Sciatic nerve (tissue), 2 donors: ENCODE measurements around the gene DUSP8. TPM values are rescaled to one million over a fixed set of nuclear protein-coding genes. Genes with fewer than 3 reads are reported as not detected.

Experiments used
- ATAC-seq: fragments of 200-7000 bp; cut with Tn5 transposase; one replicate; pipeline ENCODE4 v1.9.1; 2020; ENCODE audit warnings: mild to moderate bottlenecking, moderate library complexity
- DNase-seq: peaks from one replicate; pipeline ENCODE4 v3.0.0-alpha.2; 2020; ENCODE audit warnings: low spot score
- intact Hi-C: fragments of 100-400 bp; cut with DNase I; formaldehyde crosslinking; loops from one replicate; pipeline ENCODE4 v1.14.2; 2022
- total RNA-seq: library from RNA; stranded (reverse); fragmentation: NEBNext Ultra II Directional; extraction: Animal tissue kit (Norgen Biotek cat#: 25700); gene quantifications from one replicate; pipeline ENCODE4 v1.2.1, GENCODE V29; 2021
- donor health status: DM: no; HTN: no; CAD: no.
- donor health status: DM: no; HTN: no; CAD: no.

The DUSP8 gene
- total RNA-seq, 1 donor from 2014 or later, result 8.9 TPM

DNA sequence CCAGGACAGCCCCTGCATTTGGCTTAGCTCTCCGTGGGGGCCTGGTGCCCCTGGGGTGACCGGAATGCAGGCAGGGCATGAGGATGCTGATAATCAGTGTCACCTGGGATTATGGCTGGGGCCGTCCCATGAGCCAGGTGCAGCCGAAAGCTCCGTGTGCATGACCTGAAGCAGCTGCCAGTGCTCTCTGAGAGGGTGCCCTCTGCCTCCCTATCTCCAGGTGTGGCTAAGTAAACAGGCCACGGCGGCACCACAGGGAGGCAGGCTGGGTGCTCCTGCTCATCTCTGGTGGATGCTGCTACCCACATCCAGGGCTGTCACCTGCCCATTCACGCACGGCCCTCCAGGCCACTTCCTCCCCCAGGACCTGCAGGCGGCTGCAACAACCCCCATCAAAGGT lies 29.8 kb downstream of the DUSP8 start:
- intact Hi-C loops, result no loop called here
- DNase-seq (no peak), ATAC-seq (no peak)

DNA sequence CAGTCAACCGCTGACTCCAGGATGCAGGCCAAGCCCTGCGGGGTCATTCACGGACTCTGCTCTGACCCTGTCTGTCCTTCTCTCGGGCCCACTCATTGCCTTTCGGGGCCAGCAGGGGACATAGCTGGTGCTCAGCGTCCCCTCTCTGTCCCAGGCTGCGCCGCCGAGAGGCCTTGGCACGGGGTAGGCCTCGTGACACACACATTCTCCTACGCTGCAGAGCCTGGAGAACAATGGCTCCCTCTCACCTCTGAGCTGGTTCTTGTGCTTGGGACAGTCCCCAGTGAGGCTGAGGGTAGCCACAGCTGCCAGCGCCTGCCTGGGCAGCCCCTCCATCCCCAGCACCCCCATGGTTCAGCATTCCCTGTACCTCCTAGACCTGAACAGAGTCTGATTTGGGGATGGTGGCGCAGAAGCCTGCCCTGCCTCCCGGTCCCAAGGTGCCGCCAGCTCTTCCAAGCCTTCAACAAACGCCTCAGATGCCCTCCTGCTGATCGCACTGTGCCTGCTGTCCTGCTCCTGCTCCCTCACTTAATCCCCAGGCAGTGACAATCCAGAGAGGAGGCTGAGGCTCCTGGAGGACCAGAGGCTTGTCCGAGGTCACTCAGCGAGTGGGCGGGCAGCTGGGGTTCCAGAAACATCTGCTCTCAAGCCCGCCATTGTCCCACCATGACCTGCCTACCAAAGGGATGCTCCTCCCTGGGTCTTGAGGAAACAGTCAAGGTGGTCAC lies 30.4 kb downstream of the DUSP8 start:
- no peak for DNase-seq
- peak; percentile 83 for ATAC-seq
- intact Hi-C loops, result no loop called here

DNA sequence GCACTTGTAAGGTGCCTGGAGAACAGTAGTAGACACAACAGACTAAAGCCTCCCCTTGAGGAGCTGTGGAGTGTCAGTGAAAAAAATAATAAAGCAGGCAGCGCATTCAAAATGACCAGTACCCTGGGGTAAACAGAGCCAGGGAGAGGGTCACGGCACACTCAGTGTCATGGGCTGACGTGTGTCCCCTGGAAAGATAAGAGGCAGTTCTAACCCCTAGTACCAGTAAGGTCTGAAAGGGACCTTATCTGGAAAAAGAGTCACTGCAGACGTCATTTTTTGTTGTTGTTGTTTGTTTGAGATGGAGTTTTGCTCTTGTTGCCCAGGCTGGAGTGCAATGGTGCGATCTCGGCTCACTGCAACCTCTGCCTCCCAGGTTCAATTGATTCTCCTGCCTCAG lies 32.0 kb downstream of the DUSP8 start:
- intact Hi-C loops, result no loop called here
- DNase-seq (no peak), ATAC-seq (no peak)

DNA sequence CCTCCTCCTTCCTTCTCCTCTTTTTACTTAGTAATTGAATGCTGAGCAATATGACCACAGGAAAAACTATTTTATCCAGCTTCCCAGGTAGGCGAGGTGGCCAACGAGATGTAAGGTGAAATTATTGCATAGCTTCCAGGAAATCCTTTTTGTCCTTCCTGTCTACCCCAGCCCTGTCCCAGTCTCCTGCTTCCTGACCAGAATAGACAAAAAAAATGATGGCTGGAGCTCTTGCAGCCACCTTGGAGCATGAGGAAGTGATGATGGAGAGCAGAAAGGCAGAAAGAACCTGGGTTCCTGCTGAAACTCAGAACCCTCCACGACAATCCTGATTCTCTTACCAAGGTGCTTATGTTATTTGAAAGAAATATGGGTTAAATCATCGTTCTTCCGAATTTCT lies 33.9 kb downstream of the DUSP8 start:
- no peak for DNase-seq
- ATAC-seq, result no peak
- intact Hi-C loops, result no loop called here

DNA sequence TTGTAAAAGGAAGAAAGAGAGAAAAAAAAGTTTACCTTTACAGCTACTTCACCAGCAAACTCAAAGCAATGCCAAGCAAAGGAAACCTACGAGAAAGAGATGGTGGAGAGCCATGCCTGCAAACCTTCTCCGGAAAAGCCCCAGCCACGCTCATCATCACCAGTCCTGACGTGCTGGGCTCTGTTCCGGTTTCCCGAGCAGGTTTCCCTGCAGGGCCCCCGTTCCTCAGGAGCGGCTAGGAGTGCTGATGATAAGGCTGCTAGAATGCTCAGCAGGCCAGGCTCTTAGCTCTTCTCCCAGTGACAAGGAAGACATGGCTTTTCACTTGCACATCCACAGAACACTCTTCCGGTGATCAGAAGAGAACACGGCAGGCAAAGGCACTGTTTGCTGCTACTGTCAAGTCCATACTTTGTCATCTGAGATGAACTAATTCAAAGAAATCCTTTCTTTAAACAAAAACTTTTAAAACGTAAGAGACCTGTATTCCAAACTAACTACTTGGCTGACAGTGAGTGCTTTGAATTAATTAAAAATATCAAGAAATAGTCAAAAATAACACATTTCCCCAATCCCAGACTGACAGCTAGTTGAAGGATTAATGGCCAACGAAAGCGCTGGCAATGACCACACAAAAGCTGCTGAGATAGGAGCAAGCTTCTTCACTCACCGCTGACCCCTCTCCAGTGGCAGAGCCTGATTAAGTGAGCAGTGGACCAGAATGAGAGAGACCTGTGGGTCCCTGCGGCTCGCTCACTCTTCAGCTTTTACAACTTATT lies 35.8 kb downstream of the DUSP8 start:
- intact Hi-C loops, result no loop called here
- DNase-seq (no peak), ATAC-seq (no peak)

DNA sequence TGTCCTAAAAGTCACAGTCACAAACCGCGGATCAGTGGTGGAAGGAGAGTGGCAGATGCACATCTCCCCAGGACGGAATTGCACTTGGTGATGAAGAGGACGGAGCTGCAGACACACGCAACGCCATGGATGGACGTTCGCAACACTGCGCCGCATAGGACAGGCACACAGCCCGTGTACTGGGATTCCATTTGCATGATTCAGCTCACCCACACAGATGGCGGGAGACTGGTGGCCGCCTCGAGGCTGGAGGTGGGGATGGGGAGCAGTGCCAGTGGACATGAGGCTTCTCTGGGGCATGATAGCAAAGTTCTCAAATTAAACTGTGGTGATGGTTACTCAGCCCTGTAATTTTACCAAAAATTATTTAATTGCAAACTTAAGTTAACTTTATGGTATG lies 37.4 kb downstream of the DUSP8 start:
- ATAC-seq, result peak; percentile 52
- intact Hi-C loops, result no loop called here
- no peak for DNase-seq

DNA sequence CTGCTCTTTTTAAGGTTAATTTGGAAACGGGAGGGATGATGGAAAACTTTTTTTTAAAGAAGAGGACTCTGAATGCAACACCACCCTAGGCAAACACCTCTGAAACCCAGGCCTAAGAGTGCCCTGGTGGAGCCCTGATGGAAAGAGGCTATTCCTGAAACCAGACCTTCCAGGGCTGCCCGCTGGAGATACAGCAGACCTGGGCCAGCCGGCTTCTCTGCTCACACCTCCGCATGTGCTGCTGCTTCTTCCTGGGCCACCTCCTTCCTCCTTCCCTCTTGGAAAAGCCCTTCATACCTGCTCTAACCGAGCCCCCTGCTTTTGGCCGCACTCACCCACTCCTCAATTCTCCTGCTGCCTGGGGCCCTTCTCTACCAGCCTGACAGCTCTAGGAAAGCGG lies 37.9 kb downstream of the DUSP8 start:
- ATAC-seq, result no peak
- DNase-seq, result no peak
- intact Hi-C loops, result no loop called here

DNA sequence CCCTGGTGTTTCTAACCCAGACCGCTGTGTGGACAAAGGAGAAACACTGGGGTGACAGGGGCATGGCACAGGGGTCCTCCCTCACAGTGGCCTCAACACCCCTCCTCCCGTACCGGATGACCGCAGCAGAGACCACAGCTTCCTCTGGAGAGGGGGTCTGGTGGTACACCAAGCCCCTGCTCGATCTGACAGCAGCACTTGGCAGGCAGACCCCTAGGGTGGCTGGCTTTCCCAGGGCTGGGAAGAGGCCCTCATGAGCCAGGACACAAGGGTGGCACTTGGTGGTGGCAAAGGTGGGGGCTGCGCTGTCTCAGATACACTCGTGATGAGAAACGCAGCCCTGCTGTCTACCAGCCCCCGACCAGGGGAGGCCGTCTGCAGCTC lies 38.7 kb downstream of the DUSP8 start:
- DNase-seq, result no peak
- ATAC-seq, result no peak
- intact Hi-C loops, result no loop called here

DNA sequence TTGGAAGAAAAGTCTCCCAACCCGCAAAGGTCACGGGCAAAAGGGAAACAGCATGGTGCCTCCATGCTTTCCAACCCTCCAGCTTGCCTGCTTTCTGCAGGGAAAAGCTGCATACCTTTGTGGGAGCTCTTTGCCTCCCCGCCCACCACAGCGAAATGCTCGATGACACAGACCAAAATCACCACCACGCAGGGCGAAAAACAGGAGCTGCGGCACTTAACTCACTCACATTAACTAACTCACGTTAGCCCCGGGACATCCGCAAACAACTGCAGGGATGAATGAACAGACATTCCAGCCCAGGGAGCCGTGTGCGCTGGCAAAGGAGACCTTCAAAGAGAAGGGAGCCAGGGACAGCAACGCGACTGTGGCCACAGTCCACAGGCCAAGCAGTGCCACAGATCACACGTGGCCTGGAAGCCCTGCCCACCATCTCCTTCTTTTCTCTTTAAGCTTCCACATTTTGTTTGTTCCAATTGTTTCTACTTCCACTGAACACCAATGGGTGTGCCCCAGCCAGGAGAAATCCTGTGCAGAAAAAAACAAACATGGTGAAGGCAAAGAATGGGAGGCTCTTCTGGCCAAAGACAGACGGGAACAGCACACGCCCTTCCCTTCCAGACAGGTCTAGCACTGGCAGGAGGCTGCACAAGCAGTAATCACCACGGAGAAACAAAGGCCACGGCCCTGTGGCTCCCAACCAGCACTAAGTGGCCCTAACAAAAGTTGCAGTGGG lies 39.3 kb downstream of the DUSP8 start:
- no peak for ATAC-seq
- no peak for DNase-seq
- intact Hi-C loops, result no loop called here

DNA sequence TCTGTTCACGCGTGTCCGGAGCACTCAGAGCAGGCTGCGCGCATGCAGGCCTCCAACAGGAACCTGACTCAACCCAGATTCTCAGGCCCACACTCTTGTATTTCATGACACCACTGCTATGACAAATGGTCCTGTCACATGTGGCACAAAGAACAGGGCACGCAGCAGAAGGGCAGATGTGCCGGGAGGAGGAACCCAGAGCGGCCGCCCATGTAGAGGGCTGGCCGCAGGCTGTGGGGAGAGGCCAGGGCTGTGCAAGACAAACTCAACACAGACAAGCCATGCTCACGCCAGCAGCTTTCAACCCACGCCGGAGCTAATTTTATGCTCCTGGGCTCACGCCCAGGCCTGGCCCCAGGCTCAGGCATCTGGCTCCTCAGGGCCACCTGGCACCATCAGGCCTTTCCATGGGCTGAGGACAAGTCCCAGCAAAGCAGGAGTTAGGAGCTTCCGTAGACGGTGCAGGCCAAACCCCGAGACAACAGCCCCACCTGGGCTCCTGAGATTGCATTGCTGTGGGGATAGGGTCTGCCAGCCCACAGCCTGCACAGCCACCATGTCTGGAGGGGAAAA lies 40.0 kb downstream of the DUSP8 start:
- intact Hi-C loops, result no loop called here
- peak; percentile 75 for ATAC-seq

DNA sequence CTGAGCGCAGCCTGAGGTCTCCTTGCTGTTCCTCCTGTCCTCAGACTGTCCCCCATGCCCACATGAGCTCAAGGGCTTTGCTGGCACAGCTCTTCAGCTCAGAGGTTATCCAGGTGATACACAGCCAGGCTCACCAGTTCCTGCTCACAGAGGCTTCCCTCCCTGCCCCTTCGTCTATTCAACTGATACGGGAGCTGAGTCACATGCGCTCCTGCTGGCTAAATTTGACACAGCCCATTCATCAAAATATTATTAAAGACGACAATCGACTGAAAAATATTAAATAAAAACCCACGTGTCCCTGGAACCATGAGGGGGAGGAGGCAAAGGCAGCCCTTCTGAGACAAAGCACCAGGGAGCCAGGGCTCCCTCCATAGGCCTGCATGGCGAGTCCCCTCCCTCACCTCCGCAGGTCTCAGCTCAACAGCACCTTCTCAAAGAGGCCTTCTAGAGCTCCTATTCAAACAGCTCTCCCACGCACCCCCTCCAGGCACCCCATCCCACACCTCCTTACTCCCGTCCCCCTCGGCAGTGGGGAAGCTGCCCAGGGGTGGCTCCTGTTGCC lies 40.5 kb downstream of the DUSP8 start:
- no peak for ATAC-seq
- intact Hi-C loops, result no loop called here
- DNase-seq, result no peak

More for the DNA sequence above, 40.0 kb downstream of the DUSP8 start:
- DNase-seq, result no peak

DNA sequence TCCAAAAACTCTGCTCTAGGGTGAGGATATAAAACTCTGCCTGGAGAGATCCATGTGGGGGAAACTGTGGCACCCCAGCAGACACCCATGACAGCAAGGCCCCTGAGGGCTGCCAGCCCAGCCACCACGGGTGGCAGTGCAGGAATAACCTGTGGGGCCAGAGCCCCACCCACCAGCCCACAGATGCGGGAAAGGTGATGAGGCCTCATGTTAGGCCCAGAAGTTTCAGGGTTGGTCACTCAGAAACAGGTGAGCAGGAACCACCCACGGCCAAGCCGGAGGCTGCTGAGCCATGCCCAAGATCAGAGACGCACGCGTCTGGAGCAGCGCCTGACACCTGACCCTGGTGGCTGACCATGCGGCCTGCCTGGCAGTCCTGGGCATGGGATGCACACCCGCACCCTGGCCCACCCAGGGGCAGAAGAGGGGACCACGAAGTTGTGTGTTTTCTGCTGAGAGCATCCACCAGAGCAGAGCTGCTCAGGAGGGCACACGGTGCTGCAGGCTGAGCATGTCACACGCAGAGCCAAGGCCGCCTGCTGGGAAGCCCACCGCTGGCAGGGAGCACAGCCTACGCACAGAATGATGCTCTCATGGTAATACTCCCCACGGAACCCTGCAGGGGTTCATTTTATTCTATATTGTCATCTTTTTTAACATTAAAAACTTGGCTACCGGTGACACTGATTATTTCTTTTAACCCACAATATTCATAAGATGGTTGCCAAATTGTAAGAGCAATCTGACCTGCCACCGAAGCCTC lies 41.2 kb downstream of the DUSP8 start:
- no peak for ATAC-seq
- intact Hi-C loops, result no loop called here

DNA sequence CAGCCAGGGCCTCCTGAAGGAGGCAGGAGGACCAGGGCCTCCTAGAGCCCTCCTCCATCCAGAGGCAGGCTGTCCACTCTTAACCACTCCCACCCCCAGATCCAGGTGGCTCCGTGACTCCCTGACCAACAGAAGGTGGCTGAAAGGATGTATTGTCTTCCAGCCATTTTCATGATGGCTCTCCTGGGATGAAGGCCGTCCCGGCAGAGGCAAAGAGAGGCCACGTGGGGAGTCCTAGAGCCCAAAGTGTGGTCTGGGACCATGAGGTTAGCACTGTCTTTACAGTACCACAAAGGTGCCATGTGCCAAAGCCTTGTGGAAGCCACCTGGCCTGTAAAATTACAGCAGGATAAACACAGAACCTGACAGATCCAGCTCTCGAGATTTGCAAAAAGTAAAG lies 42.3 kb downstream of the DUSP8 start:
- intact Hi-C loops, result no loop called here
- DNase-seq (no peak), ATAC-seq (no peak)

More for the DNA sequence above, 41.2 kb downstream of the DUSP8 start:
- DNase-seq, result no peak

DNA sequence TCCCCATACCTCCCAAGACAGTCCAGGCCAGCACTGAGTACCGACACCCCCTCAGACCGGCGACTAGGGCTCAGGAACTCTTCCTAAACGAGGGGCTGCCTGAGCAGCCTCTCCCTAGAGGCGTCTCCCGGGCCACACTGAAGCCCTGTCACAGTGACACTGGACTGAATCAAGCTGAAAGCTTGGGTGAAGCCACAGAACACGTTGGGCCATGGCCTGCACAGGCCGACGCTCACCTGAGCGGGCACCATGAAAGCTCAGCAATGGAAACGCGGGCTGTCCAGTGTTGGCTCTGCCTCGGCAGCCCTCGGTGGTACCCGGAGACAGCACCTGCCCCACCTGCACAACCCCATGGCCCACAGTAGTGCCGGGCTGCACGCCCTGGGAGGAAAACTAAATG lies 42.8 kb downstream of the DUSP8 start:
- DNase-seq, result no peak
- ATAC-seq, result no peak
- intact Hi-C loops, result no loop called here

DNA sequence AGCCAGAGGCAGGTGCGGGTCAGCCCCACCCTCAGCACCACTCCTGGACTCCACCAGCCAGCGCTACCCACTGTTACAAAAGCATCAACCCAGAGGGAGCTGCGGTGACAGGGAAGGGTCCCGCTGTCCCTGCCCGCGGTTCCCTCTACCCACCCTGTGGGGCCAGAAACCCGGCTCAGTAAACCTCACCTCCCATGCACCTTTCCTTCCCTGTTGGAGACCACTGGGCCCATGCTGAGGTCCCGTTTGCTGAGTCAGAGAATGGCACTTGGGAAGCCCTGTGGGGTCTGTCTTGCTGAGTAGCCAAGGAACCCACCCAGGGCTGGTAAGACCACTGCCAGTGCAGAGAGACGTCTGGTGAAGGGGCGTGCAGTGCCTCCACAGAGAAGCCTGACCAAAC lies 43.4 kb downstream of the DUSP8 start:
- DNase-seq (no peak), ATAC-seq (no peak)
- intact Hi-C loops, result no loop called here

DNA sequence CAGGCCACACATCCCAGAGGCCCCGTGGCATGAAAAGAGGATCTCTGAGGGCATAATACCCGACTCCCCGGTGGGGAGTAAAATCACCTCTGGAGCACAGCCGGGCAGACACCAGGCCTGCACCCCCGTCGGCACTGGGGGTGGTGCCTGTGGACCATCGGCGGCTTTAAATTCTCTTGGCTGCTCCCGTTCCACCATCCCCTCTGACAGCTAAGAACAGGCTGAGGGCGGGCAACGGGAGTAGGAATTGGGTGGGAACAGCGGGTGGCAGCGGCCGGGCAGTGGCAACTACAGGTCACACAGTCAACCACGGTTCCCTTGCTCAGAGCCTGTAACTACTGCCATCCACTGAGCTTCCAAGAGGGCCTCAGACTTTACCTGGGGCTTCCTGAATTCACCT lies 45.3 kb downstream of the DUSP8 start:
- intact Hi-C loops, result no loop called here
- DNase-seq (no peak), ATAC-seq (no peak)

DNA sequence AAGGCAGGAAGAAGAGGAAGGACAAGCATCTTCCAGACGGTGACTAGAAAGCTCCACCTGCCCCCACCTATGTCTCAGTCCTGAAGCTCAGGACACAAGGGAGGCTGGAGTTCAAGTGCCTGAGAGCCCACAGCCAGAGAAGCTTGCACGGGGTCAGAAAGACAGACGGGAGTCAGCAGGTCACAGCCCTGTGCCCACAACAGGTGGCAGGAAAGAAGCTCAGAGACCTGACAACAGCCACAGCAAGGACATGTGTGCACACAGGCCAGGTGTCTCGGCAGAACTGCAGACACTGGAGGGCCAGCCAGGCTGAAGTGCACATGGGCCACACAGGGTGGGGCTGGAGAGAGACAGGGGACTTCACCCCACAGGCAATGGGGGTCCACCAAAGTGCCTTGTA lies 48.3 kb downstream of the DUSP8 start:
- no peak for ATAC-seq
- intact Hi-C loops, result no loop called here
- DNase-seq, result no peak

DNA sequence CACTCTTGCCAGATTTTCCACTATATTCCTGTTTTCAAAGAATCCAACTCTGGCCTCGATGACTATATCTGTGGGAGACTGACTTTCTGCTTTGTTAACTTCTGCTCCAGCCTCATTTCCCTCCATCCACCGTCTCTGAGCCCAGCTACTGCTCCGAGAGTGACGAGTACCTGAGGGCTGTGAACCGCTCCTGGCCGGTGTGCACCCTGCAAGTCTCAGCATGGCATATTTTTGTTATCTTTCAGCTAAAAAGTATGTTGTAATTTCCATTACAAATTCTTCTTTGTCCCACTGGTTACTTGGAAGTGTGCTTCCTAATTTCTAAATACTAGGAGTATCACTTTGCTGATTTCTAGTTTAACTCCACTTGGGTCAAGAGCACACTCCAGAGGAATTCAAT lies 49.0 kb downstream of the DUSP8 start:
- ATAC-seq, result no peak
- no peak for DNase-seq
- intact Hi-C loops, result no loop called here

DNA sequence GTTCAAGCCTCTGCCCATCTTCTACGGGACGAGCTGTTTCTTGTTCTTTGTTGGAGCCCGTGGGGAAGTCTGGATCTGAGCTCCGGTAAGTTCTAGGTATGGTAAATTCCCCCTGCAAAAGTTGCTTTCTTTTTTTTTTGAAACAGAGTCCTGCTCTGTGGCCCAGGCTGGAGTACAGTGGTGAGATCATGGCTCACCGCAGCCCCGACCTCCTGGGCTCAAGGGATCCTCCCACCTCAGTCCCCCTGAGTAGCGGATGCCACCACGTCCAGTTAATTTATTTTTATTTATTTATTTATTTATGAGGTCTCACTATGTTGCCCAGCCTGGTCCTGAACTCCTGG lies 50.0 kb downstream of the DUSP8 start:
- ATAC-seq (no peak), DNase-seq (no peak)
- intact Hi-C loops, result no loop called here
